SK-N-SH treated with all-trans-retinoic acid at 6 μM for 48 hours (cell line): Measurements from ENCODE around the gene TMEM222.

Experiments used
- ATAC-seq: fragments of 200-7000 bp; cut with Tn5 transposase; 3 replicates; pipeline ENCODE4 v1.9.1; 2020; ENCODE audit warnings: mild to moderate bottlenecking, moderate library complexity
- ARNTL ChIP-seq: fragments of 450-650 bp; formaldehyde crosslinking; IDR thresholded peaks from 2 replicates; pipeline ENCODE4 v1.5.0; 2020; ENCODE audit warnings: low read depth, mild to moderate bottlenecking, moderate library complexity, borderline replicate concordance
- BACH2 ChIP-seq: fragments of 250-450 bp; sonication (Bioruptor Pico); IDR thresholded peaks from 2 replicates; pipeline ENCODE4 v1.9.0; 2021; ENCODE audit warnings: mild to moderate bottlenecking, borderline replicate concordance
- CSDC2 ChIP-seq: fragments of 250-450 bp; sonication (Bioruptor Pico); IDR thresholded peaks from 2 replicates; pipeline ENCODE4 v1.5.0; 2020; ENCODE audit warnings: mild to moderate bottlenecking, moderate library complexity
- CSRNP3 ChIP-seq: fragments of 250-450 bp; sonication (Bioruptor Pico); IDR thresholded peaks from 2 replicates; pipeline ENCODE4 v1.5.1; 2021; ENCODE audit warnings: mild to moderate bottlenecking, moderate library complexity
- ESRRG ChIP-seq: fragments of 250-450 bp; sonication (Bioruptor Pico); IDR thresholded peaks from 2 replicates; pipeline ENCODE4 v1.6.1; 2021; ENCODE audit warnings: mild to moderate bottlenecking
- GLIS3 ChIP-seq: fragments of 250-450 bp; sonication (Bioruptor Pico); IDR thresholded peaks from 2 replicates; pipeline ENCODE4 v1.5.0; 2020; ENCODE audit warnings: mild to moderate bottlenecking, moderate library complexity
- ISL1 ChIP-seq: fragments of 250-450 bp; sonication (Bioruptor Pico); IDR thresholded peaks from 2 replicates; pipeline ENCODE4 v2.1.2; 2022; ENCODE audit warnings: mild to moderate bottlenecking, moderate library complexity
- OSR1 ChIP-seq: fragments of 250-450 bp; sonication (Bioruptor Pico); IDR thresholded peaks from 2 replicates; pipeline ENCODE4 v1.8.0; 2022; ENCODE audit warnings: moderate library complexity, mild to moderate bottlenecking, inconsistent platforms
- PATZ1 ChIP-seq: fragments of 250-450 bp; sonication (Bioruptor Pico); IDR thresholded peaks from 2 replicates; pipeline ENCODE4 v1.8.0; 2020; ENCODE audit warnings: mild to moderate bottlenecking, moderate library complexity, borderline replicate concordance
- POU6F1 ChIP-seq: fragments of 250-450 bp; sonication (Bioruptor Pico); IDR thresholded peaks from 2 replicates; pipeline ENCODE4 v1.8.0; 2021; ENCODE audit warnings: low read depth, mild to moderate bottlenecking, moderate library complexity, borderline replicate concordance
- SNAI2 ChIP-seq: fragments of 250-450 bp; sonication (Bioruptor Pico); IDR thresholded peaks from 2 replicates; pipeline ENCODE4 v1.5.0; 2020; ENCODE audit warnings: mild to moderate bottlenecking, moderate library complexity
- TCF4 ChIP-seq: fragments of 250-450 bp; sonication (Bioruptor Pico); IDR thresholded peaks from 2 replicates; pipeline ENCODE4 v1.8.0; 2021; ENCODE audit warnings: mild to moderate bottlenecking, moderate library complexity, borderline replicate concordance
- TOX ChIP-seq: fragments of 250-450 bp; sonication (Bioruptor Pico); IDR thresholded peaks from 2 replicates; pipeline ENCODE4 v1.8.0; 2021; ENCODE audit warnings: mild to moderate bottlenecking, moderate library complexity, borderline replicate concordance
- ZC3H10 ChIP-seq: fragments of 250-450 bp; sonication (Bioruptor Pico); IDR thresholded peaks from 2 replicates; pipeline ENCODE4 v1.5.1; 2021; ENCODE audit warnings: mild to moderate bottlenecking, moderate library complexity
- ZFP3 ChIP-seq: fragments of 250-450 bp; sonication (Bioruptor Pico); IDR thresholded peaks from 2 replicates; pipeline ENCODE4 v1.5.0; 2020; ENCODE audit warnings: mild to moderate bottlenecking, moderate library complexity
- ZFP30 ChIP-seq: fragments of 450-650 bp; formaldehyde crosslinking; IDR thresholded peaks from 2 replicates; pipeline ENCODE4 v1.5.0; 2022; ENCODE audit warnings: mild to moderate bottlenecking, moderate library complexity
- ZNF565 ChIP-seq: fragments of 450-650 bp; formaldehyde crosslinking; conservative IDR thresholded peaks from 2 replicates; pipeline ENCODE4 v1.5.0; 2020; ENCODE audit warnings: low read depth, mild to moderate bottlenecking, moderate library complexity
- ZNF8 ChIP-seq: fragments of 450-650 bp; formaldehyde crosslinking; IDR thresholded peaks from 2 replicates; pipeline ENCODE4 v1.5.0; 2020; ENCODE audit warnings: mild to moderate bottlenecking, moderate library complexity
- TF ChIP-seq, protein P1 (sequence below): fragments of 250-450 bp; sonication (Bioruptor Pico); IDR thresholded peaks from 2 replicates; pipeline ENCODE4 v1.5.1; 2020; ENCODE audit warnings: low read depth, mild to moderate bottlenecking, moderate library complexity
- TF ChIP-seq, protein P2 (sequence below): fragments of 250-450 bp; sonication (Bioruptor Pico); IDR thresholded peaks from 2 replicates; pipeline ENCODE4 v1.5.0; 2020; ENCODE audit warnings: mild to moderate bottlenecking, moderate library complexity

The TMEM222 gene

GRCh38 chr1:27367160-27367650 is 45.2 kb downstream of the TMEM222 start:
- TF ChIP-seq CSRNP3 (CRISPR knock-in tag): no peak
- no peak for TF ChIP-seq OSR1 (CRISPR knock-in tag)
- TF ChIP-seq ARNTL (CRISPR knock-in tag): no peak
- no peak for TF ChIP-seq ESRRG (CRISPR knock-in tag)
- TF ChIP-seq GLIS3 (CRISPR knock-in tag): no peak
- no peak for TF ChIP-seq CSDC2
- TF ChIP-seq TOX (CRISPR knock-in tag): no peak
- TF ChIP-seq, protein P1, sequence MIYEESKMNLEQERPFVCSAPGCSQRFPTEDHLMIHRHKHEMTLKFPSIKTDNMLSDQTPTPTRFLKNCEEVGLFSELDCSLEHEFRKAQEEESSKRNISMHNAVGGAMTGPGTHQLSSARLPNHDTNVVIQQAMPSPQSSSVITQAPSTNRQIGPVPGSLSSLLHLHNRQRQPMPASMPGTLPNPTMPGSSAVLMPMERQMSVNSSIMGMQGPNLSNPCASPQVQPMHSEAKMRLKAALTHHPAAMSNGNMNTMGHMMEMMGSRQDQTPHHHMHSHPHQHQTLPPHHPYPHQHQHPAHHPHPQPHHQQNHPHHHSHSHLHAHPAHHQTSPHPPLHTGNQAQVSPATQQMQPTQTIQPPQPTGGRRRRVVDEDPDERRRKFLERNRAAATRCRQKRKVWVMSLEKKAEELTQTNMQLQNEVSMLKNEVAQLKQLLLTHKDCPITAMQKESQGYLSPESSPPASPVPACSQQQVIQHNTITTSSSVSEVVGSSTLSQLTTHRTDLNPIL (CRISPR knock-in tag): no peak
- no peak for TF ChIP-seq ISL1 (CRISPR knock-in tag)
- TF ChIP-seq ZC3H10 (CRISPR knock-in tag): no peak
- TF ChIP-seq, protein P2, sequence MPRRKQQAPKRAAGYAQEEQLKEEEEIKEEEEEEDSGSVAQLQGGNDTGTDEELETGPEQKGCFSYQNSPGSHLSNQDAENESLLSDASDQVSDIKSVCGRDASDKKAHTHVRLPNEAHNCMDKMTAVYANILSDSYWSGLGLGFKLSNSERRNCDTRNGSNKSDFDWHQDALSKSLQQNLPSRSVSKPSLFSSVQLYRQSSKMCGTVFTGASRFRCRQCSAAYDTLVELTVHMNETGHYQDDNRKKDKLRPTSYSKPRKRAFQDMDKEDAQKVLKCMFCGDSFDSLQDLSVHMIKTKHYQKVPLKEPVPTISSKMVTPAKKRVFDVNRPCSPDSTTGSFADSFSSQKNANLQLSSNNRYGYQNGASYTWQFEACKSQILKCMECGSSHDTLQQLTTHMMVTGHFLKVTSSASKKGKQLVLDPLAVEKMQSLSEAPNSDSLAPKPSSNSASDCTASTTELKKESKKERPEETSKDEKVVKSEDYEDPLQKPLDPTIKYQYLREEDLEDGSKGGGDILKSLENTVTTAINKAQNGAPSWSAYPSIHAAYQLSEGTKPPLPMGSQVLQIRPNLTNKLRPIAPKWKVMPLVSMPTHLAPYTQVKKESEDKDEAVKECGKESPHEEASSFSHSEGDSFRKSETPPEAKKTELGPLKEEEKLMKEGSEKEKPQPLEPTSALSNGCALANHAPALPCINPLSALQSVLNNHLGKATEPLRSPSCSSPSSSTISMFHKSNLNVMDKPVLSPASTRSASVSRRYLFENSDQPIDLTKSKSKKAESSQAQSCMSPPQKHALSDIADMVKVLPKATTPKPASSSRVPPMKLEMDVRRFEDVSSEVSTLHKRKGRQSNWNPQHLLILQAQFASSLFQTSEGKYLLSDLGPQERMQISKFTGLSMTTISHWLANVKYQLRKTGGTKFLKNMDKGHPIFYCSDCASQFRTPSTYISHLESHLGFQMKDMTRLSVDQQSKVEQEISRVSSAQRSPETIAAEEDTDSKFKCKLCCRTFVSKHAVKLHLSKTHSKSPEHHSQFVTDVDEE: no peak
- no peak for TF ChIP-seq POU6F1 (CRISPR knock-in tag)
- TF ChIP-seq SNAI2 (CRISPR knock-in tag): no peak
- no peak for TF ChIP-seq ZNF8
- TF ChIP-seq PATZ1 (CRISPR knock-in tag): no peak
- ATAC-seq: peak; percentile 3; the same call in 1 of the 3 replicates

GRCh38 chr1:27368869-27369582 is 47.1 kb downstream of the TMEM222 start:
- ATAC-seq: no peak
- TF ChIP-seq BACH2 (CRISPR knock-in tag): no peak
- no peak for TF ChIP-seq TOX (CRISPR knock-in tag)
- TF ChIP-seq TCF4 (CRISPR knock-in tag): no peak
- no peak for TF ChIP-seq GLIS3 (CRISPR knock-in tag)
- no peak for TF ChIP-seq CSDC2
- TF ChIP-seq ZNF8: no peak
- TF ChIP-seq ZFP3 (CRISPR knock-in tag): no peak
- TF ChIP-seq, protein P1 (CRISPR knock-in tag): no peak
- TF ChIP-seq ZNF565 (CRISPR knock-in tag): no peak
- TF ChIP-seq POU6F1 (CRISPR knock-in tag): no peak
- no peak for TF ChIP-seq ZFP30 (CRISPR knock-in tag)
- TF ChIP-seq OSR1 (CRISPR knock-in tag): no peak
